A673 (cell line): ENCODE data around the gene PNRC1. TPM values are rescaled to one million over a fixed set of nuclear protein-coding genes. Genes with fewer than 3 reads are reported as not detected.

Experiments
- BruUV-seq: library from RNA; stranded (reverse); fragments of 400-500 nt; replicated peaks from 2 replicates; lab custom pipeline; 2021; lab: Mats Ljungman, UMichigan
- CTCF ChIA-PET: fragments of 300-600 bp; sonication (Branson Sonifier 250); formaldehyde crosslinking; loops from one replicate; lab custom pipeline; 2022; ENCODE audit warnings: antibody characterized with exemption; lab: Charles Lee
- POLR2A ChIA-PET: fragments of 300-600 bp; sonication (Branson Sonifier 250); formaldehyde crosslinking; loops from one replicate; lab custom pipeline; 2022; ENCODE audit warnings: antibody characterized with exemption; ENCODE audit not compliant: low non-redundant PET; lab: Charles Lee
- DNase-seq: peaks from one replicate; pipeline ENCODE4 v3.0.0-alpha.2; 2015; ENCODE audit warnings: low spot score
- H3K27ac ChIP-seq: fragments of 200-600 bp; sonication (generic); 2 replicates; pipeline ENCODE4 v1.5.1; 2016; ENCODE audit warnings: mixed run types, low read depth, mild to moderate bottlenecking, mixed read lengths, antibody characterized with exemption, low read length; ENCODE audit not compliant: poor library complexity, severe bottlenecking
- H3K27me3 ChIP-seq: fragments of 200-600 bp; sonication (generic); replicated peaks from 2 replicates; pipeline ENCODE4 v1.6.1; 2017; ENCODE audit warnings: mixed run types, low read depth, mild to moderate bottlenecking, mixed read lengths, antibody characterized with exemption, low read length; ENCODE audit not compliant: insufficient read depth, poor library complexity
- H3K36me3 ChIP-seq: fragments of 200-600 bp; sonication (generic); 2 replicates; pipeline ENCODE4 v1.6.1; 2016; ENCODE audit warnings: mixed run types, mild to moderate bottlenecking, mixed read lengths, antibody characterized with exemption, low read length; ENCODE audit not compliant: insufficient read depth, poor library complexity, severe bottlenecking
- H3K4me1 ChIP-seq: fragments of 200-600 bp; sonication (generic); 2 replicates; pipeline ENCODE4 v1.6.1; 2017; ENCODE audit warnings: mixed run types, mild to moderate bottlenecking, mixed read lengths, antibody characterized with exemption, low read length; ENCODE audit not compliant: insufficient read depth, poor library complexity, severe bottlenecking
- H3K4me3 ChIP-seq: fragments of 200-600 bp; sonication (generic); 2 replicates; pipeline ENCODE4 v1.5.1; 2016; ENCODE audit warnings: low read depth, mixed run types, mild to moderate bottlenecking, mixed read lengths, low read length; ENCODE audit not compliant: poor library complexity, severe bottlenecking
- H3K9me3 ChIP-seq: fragments of 200-600 bp; sonication (generic); 2 replicates; pipeline ENCODE4 v1.6.1; 2016; ENCODE audit warnings: mixed run types, low read depth, mild to moderate bottlenecking, mixed read lengths, antibody characterized with exemption, low read length; ENCODE audit not compliant: poor library complexity, severe bottlenecking
- CTCF ChIP-seq: fragments of 300-800, 200-600 bp; sonication (generic); conservative IDR thresholded peaks from 2 replicates; pipeline ENCODE4 v1.5.1; 2017; ENCODE audit warnings: low read depth, mild to moderate bottlenecking, antibody characterized with exemption, low read length, moderate library complexity, mixed read lengths
- EZH2 ChIP-seq: fragments of 200-600 bp; sonication (generic); IDR thresholded peaks from 2 replicates; pipeline ENCODE4 v1.6.1; 2017; ENCODE audit warnings: borderline replicate concordance, low read depth, mild to moderate bottlenecking, mixed read lengths, antibody characterized with exemption, low read length; ENCODE audit not compliant: poor library complexity, severe bottlenecking
- intact Hi-C: fragments of 100-400 bp; cut with micrococcal nuclease; formaldehyde crosslinking; loops from one replicate; pipeline ENCODE4 v1.10.0; 2022; ENCODE audit not compliant: unreplicated experiment
- total RNA-seq: library from RNA; stranded (reverse); gene quantifications from 2 replicates; pipeline ENCODE4 v1.2.3, GENCODE V29; 2021

The PNRC1 gene
- total RNA-seq, 1 experiment from 2014 or later: 26.4 TPM

- TF ChIP-seq EZH2: no peak
- TF ChIP-seq CTCF: no peak
- DNase-seq: peak; percentile 11
- Histone ChIP-seq H3K9me3 (no peaks in the 10 kb centered on the region), H3K27ac (peak overlapping the region; percentile 89), H3K36me3 (peaks cover 24% of the 10 kb centered on the region), H3K4me1 (peaks cover 12% of the 10 kb centered on the region), H3K27me3 (no peaks in the 10 kb centered on the region), H3K4me3 (peak overlapping the region; percentile 96)
- BruUV-seq: no TSS peak
- intact Hi-C loops: loop anchor here (5.0 kb wide), 2 partner anchors 45 to 160 kb away; no protein-coding TSS in a partner anchor
- CTCF ChIA-PET: no interaction called here
- POLR2A ChIA-PET: no interaction called here
Observed at GRCh38 chr6:89082486-89082891, 1.9 kb downstream of the PNRC1 start.

GRCh38 chr6:89084542-89084941 is 4.0 kb downstream of the PNRC1 start:
- no TSS peak for BruUV-seq
- no peak for TF ChIP-seq EZH2
- no peak for TF ChIP-seq CTCF
- Histone ChIP-seq H3K9me3 (no peaks in the 10 kb centered on the region), H3K4me1 (peaks cover 7% of the 10 kb centered on the region), H3K27me3 (no peaks in the 10 kb centered on the region), H3K27ac (no peak overlapping the region), H3K36me3 (peaks cover 24% of the 10 kb centered on the region), H3K4me3 (no peak overlapping the region)
- ChIA-PET POLR2A (interaction anchor here (1.3 kb wide), 1 partner anchor 102 kb away, joined by 4 read pairs; no protein-coding TSS in a partner anchor), CTCF (no interaction called here)
- DNase-seq: no peak
- intact Hi-C loops: loop anchor here (5.0 kb wide), 2 partner anchors 47 to 158 kb away; no protein-coding TSS in a partner anchor

GRCh38 chr6:89084954-89085353 is 4.4 kb downstream of the PNRC1 start:
- POLR2A ChIA-PET: interaction anchor here (1.3 kb wide), 1 partner anchor 103 kb away, joined by 4 read pairs; no protein-coding TSS in a partner anchor
- CTCF ChIA-PET: no interaction called here
- H3K27ac ChIP-seq: no peak overlapping the region
- H3K4me1 ChIP-seq: peaks cover 7% of the 10 kb centered on the region
- no peaks in the 10 kb centered on the region for H3K9me3 ChIP-seq
- H3K27me3 ChIP-seq: no peaks in the 10 kb centered on the region
- peaks cover 24% of the 10 kb centered on the region for H3K36me3 ChIP-seq
- intact Hi-C loops: loop anchor here (5.0 kb wide), 2 partner anchors 48 to 157 kb away; no protein-coding TSS in a partner anchor
- TF ChIP-seq CTCF (no peak), EZH2 (no peak)
- no TSS peak for BruUV-seq
- no peak overlapping the region for H3K4me3 ChIP-seq
- DNase-seq: no peak
